ENCODE data around the gene CD47. TPM values are rescaled to one million over a fixed set of nuclear protein-coding genes. Genes with fewer than 3 reads are reported as not detected.

CD47 gene
- 23.5 and 101 TPM in 2 replicates for total RNA-seq

DNA sequence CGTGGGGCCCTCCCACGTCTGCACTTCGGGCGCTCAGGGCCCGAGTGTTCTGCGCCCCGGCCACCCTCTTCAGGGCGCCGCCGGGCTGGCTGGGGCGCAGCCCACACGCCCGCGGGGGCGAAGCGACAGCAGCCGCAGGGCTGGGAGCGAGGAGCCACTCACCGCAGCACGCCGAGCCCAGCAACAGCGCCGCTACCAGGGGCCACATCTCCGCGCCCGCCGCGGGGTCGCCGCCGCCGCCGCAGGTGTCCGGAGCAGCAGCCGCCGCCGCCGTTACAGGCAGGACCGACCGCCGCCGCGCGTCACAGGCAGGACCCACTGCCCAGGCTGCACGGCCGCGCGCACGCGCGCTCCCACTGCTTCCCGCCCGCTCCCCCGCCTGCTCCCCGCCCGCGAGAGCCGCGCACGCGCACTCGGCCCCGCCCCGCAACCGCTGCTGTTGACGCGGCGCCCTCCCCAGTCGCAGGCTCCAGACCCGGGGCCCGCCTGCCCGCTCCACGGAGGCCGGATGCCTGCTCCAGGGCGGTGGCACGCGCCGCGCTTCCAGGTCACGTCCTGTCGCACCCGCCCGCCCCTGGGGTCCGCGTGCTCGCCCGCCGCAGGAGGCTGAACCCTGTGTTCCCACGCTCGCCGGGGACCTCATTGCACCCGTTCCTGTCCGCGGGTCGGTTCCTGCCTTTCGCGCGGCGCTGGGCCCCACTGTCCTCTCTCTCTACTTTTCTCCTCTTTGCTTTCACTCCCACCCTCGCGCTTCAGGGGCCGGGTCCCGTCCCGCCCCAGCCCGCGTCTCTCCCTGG, at the start of gene CD47:
Gene CD47, minus strand, starts transcription at position 331 of the 797 bp plus-strand sequence. Its CDS starts 123 bp downstream, at position 208.

Other genes with a start within 250 kb of the CD47 start
- gene IFT57, start 131.4 kb upstream of the CD47 start, total RNA-seq: 16.2 and 26.1 TPM in 2 replicates
- not detected in 2 replicates for gene HHLA2, start 205.5 kb upstream of the CD47 start, total RNA-seq